ENCODE data around the gene TYW1. TPM values are rescaled to one million over a fixed set of nuclear protein-coding genes. Genes with fewer than 3 reads are reported as not detected.
"Not testable (repeated sequence)": the region's sequence is repeated elsewhere in the genome, so short reads cannot be mapped to it uniquely, and the experiment has no call there.

Gene TYW1
- total RNA-seq, 1 donor from 2014 or later, result 15.4 TPM

GRCh38 chr7:67196176-67196575 lies 199.5 kb downstream of the TYW1 start:
- DNase-seq; ATAC-seq; H3K9me3 ChIP-seq; H3K4me1 ChIP-seq; H3K27me3 ChIP-seq (ENCODE audit: low read depth); H3K36me3 ChIP-seq; H3K27ac ChIP-seq; H3K4me3 ChIP-seq; intact Hi-C loops (cut with DNase I): not testable (repeated sequence)

GRCh38 chr7:67198865-67199526 lies 202.4 kb downstream of the TYW1 start:
- H3K9me3 ChIP-seq; ATAC-seq; H3K4me3 ChIP-seq; intact Hi-C loops (cut with DNase I); H3K27ac ChIP-seq; H3K27me3 ChIP-seq (ENCODE audit: low read depth); H3K4me1 ChIP-seq; H3K36me3 ChIP-seq; DNase-seq: not testable (repeated sequence)

GRCh38 chr7:67205772-67206171 lies 209.1 kb downstream of the TYW1 start:
- H3K9me3 ChIP-seq; H3K27ac ChIP-seq; H3K4me3 ChIP-seq; H3K27me3 ChIP-seq (ENCODE audit: low read depth); intact Hi-C loops (cut with DNase I); H3K4me1 ChIP-seq; H3K36me3 ChIP-seq; ATAC-seq; DNase-seq: not testable (repeated sequence)

GRCh38 chr7:67206452-67206851 lies 209.8 kb downstream of the TYW1 start:
- intact Hi-C loops (cut with DNase I), result no loop called here

GRCh38 chr7:67208656-67209055 lies 212.0 kb downstream of the TYW1 start:
- DNase-seq; intact Hi-C loops (cut with DNase I); H3K4me1 ChIP-seq; H3K27ac ChIP-seq; H3K27me3 ChIP-seq (ENCODE audit: low read depth); H3K4me3 ChIP-seq; H3K9me3 ChIP-seq; ATAC-seq; H3K36me3 ChIP-seq: not testable (repeated sequence)

More at GRCh38 chr7:67206452-67206851, 209.8 kb downstream of the TYW1 start:
- ATAC-seq, result no peak
- no peak overlapping the region for H3K4me3 ChIP-seq
- no peaks in the 10 kb centered on the region for H3K27me3 ChIP-seq (ENCODE audit: low read depth)
- H3K9me3 ChIP-seq, result no peaks in the 10 kb centered on the region
- no peaks in the 10 kb centered on the region for H3K36me3 ChIP-seq
- H3K27ac ChIP-seq, result no peak overlapping the region
- H3K4me1 ChIP-seq, result no peaks in the 10 kb centered on the region
- TF ChIP-seq CTCF (IDR thresholded peaks at IDR 0.05), result no peak
- DNase-seq, result no peak

GRCh38 chr7:67209256-67209655 lies 212.6 kb downstream of the TYW1 start:
- Histone ChIP-seq H3K27me3 (ENCODE audit: low read depth) (no peaks in the 10 kb centered on the region), H3K9me3 (no peaks in the 10 kb centered on the region), H3K27ac (no peak overlapping the region), H3K4me3 (no peak overlapping the region), H3K4me1 (no peaks in the 10 kb centered on the region), H3K36me3 (no peaks in the 10 kb centered on the region)
- intact Hi-C loops (cut with DNase I), result no loop called here
- DNase-seq (no peak), ATAC-seq (peak in 1 of 2 donors; percentile 12)
- TF ChIP-seq CTCF (IDR thresholded peaks at IDR 0.05), result no peak

- TF ChIP-seq CTCF (IDR thresholded peaks at IDR 0.05), result no peak
- Histone ChIP-seq H3K27me3 (ENCODE audit: low read depth) (no peaks in the 10 kb centered on the region), H3K4me3 (no peak overlapping the region), H3K9me3 (no peaks in the 10 kb centered on the region), H3K4me1 (no peaks in the 10 kb centered on the region), H3K27ac (no peak overlapping the region), H3K36me3 (no peaks in the 10 kb centered on the region)
- ATAC-seq, result no peak
- intact Hi-C loops (cut with DNase I), result no loop called here
- no peak for DNase-seq
Observed at GRCh38 chr7:67210567-67210966, 213.9 kb downstream of the TYW1 start.

GRCh38 chr7:67211650-67212330 lies 215.2 kb downstream of the TYW1 start:
- H3K27me3 ChIP-seq (ENCODE audit: low read depth); intact Hi-C loops (cut with DNase I); H3K9me3 ChIP-seq; H3K4me3 ChIP-seq; H3K27ac ChIP-seq; DNase-seq; ATAC-seq; H3K4me1 ChIP-seq; H3K36me3 ChIP-seq: not testable (repeated sequence)

- H3K4me1 ChIP-seq; ATAC-seq; DNase-seq; H3K4me3 ChIP-seq; intact Hi-C loops (cut with DNase I); H3K27me3 ChIP-seq (ENCODE audit: low read depth); H3K9me3 ChIP-seq; H3K27ac ChIP-seq; H3K36me3 ChIP-seq: not testable (repeated sequence)
Observed at GRCh38 chr7:67213038-67213437, 216.4 kb downstream of the TYW1 start.

- peak in 1 of 2 donors; percentile 63 for ATAC-seq
- DNase-seq; H3K27me3 ChIP-seq (ENCODE audit: low read depth); H3K9me3 ChIP-seq; H3K4me1 ChIP-seq; H3K4me3 ChIP-seq; intact Hi-C loops (cut with DNase I); H3K27ac ChIP-seq; H3K36me3 ChIP-seq: not testable (repeated sequence)
Observed at GRCh38 chr7:67223551-67223950, 226.9 kb downstream of the TYW1 start.

- ATAC-seq; H3K36me3 ChIP-seq; H3K27ac ChIP-seq; H3K4me3 ChIP-seq; DNase-seq; intact Hi-C loops (cut with DNase I); H3K9me3 ChIP-seq; H3K4me1 ChIP-seq; H3K27me3 ChIP-seq (ENCODE audit: low read depth): not testable (repeated sequence)
Observed at GRCh38 chr7:67226340-67226907, 229.8 kb downstream of the TYW1 start.
